GM18868 (cell line): ENCODE measurements around the gene CFAP65.

Experiments used
- ATAC-seq: cut with Tn5 transposase; IDR thresholded peaks from one replicate; pipeline ENCODE4 v1.9.1; 2021; ENCODE audit warnings: mild to moderate bottlenecking, moderate library complexity; ENCODE audit not compliant: unreplicated experiment

Gene CFAP65

GRCh38 chr2:219060821-219061791 is 19.8 kb upstream of the CFAP65 start, which contains the start of gene IHH:
TSS of gene IHH (minus strand) at chr2:219060921. CDS start at chr2:219060467, 454 bp downstream.
- no peak for ATAC-seq

GRCh38 chr2:219059725-219060682 is 18.7 kb upstream of the CFAP65 start:
- ATAC-seq = no peak

- ATAC-seq = no peak
Observed at GRCh38 chr2:219059375-219059724, 18.0 kb upstream of the CFAP65 start.

- no peak for ATAC-seq
Observed at GRCh38 chr2:219058541-219059374, 17.4 kb upstream of the CFAP65 start.

GRCh38 chr2:219057709-219058540 is 16.6 kb upstream of the CFAP65 start:
- ATAC-seq = peak; percentile 96

- no peak for ATAC-seq
Observed at GRCh38 chr2:219056896-219057708, 15.8 kb upstream of the CFAP65 start.

- ATAC-seq = no peak
Observed at GRCh38 chr2:219056176-219056895, 15.0 kb upstream of the CFAP65 start.

- no peak for ATAC-seq
Observed at GRCh38 chr2:219054956-219055903, 13.9 kb upstream of the CFAP65 start.

- no peak for ATAC-seq
Observed at GRCh38 chr2:219049282-219049681, 8.0 kb upstream of the CFAP65 start.

GRCh38 chr2:219045937-219046550 is 4.7 kb upstream of the CFAP65 start:
- no peak for ATAC-seq

- no peak for ATAC-seq
Observed at GRCh38 chr2:219042750-219043149, 1.4 kb upstream of the CFAP65 start.

- ATAC-seq = no peak
Observed at GRCh38 chr2:219042157-219042556, 841 bp upstream of the CFAP65 start.

GRCh38 chr2:219038600-219038999 is 2.7 kb downstream of the CFAP65 start:
- ATAC-seq = no peak

GRCh38 chr2:219037783-219038499 is 3.4 kb downstream of the CFAP65 start:
- no peak for ATAC-seq

GRCh38 chr2:219035942-219036341 is 5.4 kb downstream of the CFAP65 start:
- ATAC-seq = no peak

- ATAC-seq = no peak
Observed at GRCh38 chr2:219034823-219035222, 6.5 kb downstream of the CFAP65 start.
